Effector memory CD4-positive, alpha-beta T cell (primary cell): ENCODE data around the gene VWC2L.

Experiments
- DNase-seq, 3 donors: peaks; one replicate each; pipeline ENCODE4 v3.0.0-alpha.2; 2020
- H3K27ac ChIP-seq: 2 replicates; pipeline ENCODE4 v1.7.0; 2013; ENCODE audit warnings: mild to moderate bottlenecking, low read length, moderate library complexity; ENCODE audit not compliant: insufficient read depth, poor library complexity, severe bottlenecking
- H3K27me3 ChIP-seq: replicated peaks from 2 replicates; pipeline ENCODE4 v1.7.0; 2013; ENCODE audit warnings: mild to moderate bottlenecking, low read length; ENCODE audit not compliant: insufficient read depth, control insufficient read depth, poor library complexity, severe bottlenecking
- H3K36me3 ChIP-seq: 2 replicates; pipeline ENCODE4 v1.7.0; 2013; ENCODE audit warnings: mild to moderate bottlenecking, low read length, moderate library complexity; ENCODE audit not compliant: control insufficient read depth, insufficient read depth
- H3K4me1 ChIP-seq: 2 replicates; pipeline ENCODE4 v1.7.0; 2013; ENCODE audit warnings: low read length, mild to moderate bottlenecking; ENCODE audit not compliant: control insufficient read depth, insufficient read depth, poor library complexity, severe bottlenecking
- H3K4me3 ChIP-seq: 2 replicates; pipeline ENCODE4 v1.7.0; 2013; ENCODE audit warnings: low read length, low read depth, mild to moderate bottlenecking; ENCODE audit not compliant: insufficient read depth, poor library complexity, severe bottlenecking
- H3K9me3 ChIP-seq: 2 replicates; pipeline ENCODE4 v1.7.0; 2013; ENCODE audit warnings: mild to moderate bottlenecking, low read length, moderate library complexity; ENCODE audit not compliant: control insufficient read depth

The VWC2L gene

DNA sequence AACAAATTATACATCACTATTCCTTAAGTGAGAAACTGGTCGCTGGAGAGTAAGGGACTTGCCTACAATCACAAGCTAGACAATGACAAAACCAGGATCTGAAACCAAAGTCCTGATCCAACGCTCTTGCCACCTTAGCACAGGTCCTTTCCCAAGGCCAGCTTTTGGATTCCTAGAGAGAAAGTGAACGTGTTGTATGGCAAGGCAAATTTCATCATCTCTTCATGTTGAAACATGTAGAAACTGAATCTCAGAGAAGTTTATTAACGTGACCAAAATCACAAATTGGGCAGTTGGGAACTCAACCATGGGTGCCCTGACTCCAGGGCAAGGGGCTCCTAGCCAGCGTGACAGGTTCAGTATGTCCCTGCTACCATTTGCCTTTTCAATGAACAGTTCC lies 118.2 kb downstream of the VWC2L start:
- H3K36me3 ChIP-seq: no peaks in the 10 kb centered on the region
- DNase-seq: no peak

DNA sequence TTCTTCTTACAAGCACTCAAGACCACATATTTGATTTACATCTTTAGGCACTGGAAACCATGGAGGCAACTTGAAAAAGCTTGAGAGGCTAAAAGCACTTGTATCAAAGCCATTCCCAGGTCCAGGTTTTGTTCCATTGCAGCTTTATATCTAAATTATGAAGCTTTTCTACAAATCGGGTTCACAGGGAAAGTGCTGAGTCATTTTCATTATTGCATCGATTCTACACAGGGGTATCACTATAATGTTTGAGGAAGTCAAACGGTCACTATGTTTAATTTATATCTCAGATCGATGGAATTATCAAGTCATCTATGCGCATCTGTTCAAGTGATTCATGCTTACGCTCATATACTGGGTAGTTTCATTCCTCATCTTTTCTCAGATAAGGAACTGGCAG lies 118.7 kb downstream of the VWC2L start:
- no peak for DNase-seq
- Histone ChIP-seq H3K27ac (no peak overlapping the region), H3K36me3 (no peaks in the 10 kb centered on the region), H3K9me3 (no peaks in the 10 kb centered on the region), H3K4me3 (no peak overlapping the region), H3K27me3 (no peaks in the 10 kb centered on the region), H3K4me1 (no peaks in the 10 kb centered on the region)

More for the DNA sequence above, 118.2 kb downstream of the VWC2L start:
- H3K4me1 ChIP-seq: no peaks in the 10 kb centered on the region
- no peak overlapping the region for H3K4me3 ChIP-seq
- H3K27ac ChIP-seq: no peak overlapping the region
- no peaks in the 10 kb centered on the region for H3K9me3 ChIP-seq
- no peaks in the 10 kb centered on the region for H3K27me3 ChIP-seq

DNA sequence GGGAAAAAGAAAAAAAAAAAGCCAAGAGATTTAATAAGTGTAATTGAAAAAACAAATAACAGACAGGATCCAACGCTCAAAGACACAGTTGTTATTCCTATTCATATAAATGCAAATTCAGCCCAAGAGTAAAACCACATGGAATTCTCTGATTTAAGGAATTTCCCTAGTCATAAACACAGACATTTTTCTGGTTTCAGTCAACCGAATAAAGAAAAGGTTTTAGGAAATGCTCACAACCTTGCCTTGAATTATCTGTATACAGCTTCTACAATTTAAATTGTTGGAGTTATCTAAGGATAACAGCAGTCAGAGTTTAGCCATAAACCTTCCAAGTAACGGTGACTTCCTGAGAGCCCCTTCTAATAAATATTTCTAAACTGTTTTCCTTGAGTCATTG lies 122.7 kb downstream of the VWC2L start:
- no peak overlapping the region for H3K27ac ChIP-seq
- no peak for DNase-seq
- no peaks in the 10 kb centered on the region for H3K4me1 ChIP-seq
- no peak overlapping the region for H3K4me3 ChIP-seq
- H3K27me3 ChIP-seq: no peaks in the 10 kb centered on the region
- no peaks in the 10 kb centered on the region for H3K9me3 ChIP-seq
- H3K36me3 ChIP-seq: no peaks in the 10 kb centered on the region

DNA sequence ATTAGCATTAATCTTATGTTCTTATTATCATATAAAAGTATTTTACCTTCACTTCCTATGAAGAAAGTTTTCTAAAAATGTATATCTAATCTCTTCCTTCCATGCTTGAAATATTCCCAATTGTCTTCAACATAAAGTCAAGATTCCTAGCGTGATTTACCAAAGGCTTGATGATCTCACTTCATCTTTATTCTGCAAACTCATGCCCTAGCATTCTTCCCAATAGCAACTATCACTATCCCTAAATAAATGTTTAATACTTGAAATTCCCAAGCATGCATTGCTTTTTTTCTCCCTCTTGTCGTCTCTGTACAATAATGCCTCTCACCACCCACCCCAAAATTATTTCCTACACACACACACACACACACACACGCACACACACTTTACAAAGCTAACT lies 125.8 kb downstream of the VWC2L start:
- no peaks in the 10 kb centered on the region for H3K9me3 ChIP-seq
- DNase-seq: no peak
- H3K4me1 ChIP-seq: no peaks in the 10 kb centered on the region

DNA sequence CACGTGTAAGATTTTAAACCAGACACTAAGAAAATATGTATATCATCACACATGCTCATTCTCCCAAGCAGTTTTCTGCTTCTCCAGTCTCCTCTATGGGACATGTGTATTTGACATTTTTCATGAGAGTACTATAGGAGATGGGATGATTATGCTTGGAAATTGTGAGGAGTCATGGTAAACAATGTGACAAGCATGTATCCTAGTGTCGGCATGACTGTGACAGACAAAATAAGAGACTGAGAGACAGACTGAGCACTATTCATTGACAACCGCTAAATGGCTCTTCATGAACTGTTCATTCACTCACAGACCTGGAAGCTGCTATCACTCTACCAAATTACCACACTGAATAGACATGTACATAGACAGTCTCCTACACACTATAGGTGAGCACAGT lies 127.1 kb downstream of the VWC2L start:
- DNase-seq: no peak
- H3K4me3 ChIP-seq: no peak overlapping the region
- no peaks in the 10 kb centered on the region for H3K9me3 ChIP-seq
- H3K27ac ChIP-seq: no peak overlapping the region
- no peaks in the 10 kb centered on the region for H3K36me3 ChIP-seq
- no peaks in the 10 kb centered on the region for H3K27me3 ChIP-seq
- no peaks in the 10 kb centered on the region for H3K4me1 ChIP-seq

More for the DNA sequence above, 125.8 kb downstream of the VWC2L start:
- Histone ChIP-seq H3K27me3 (no peaks in the 10 kb centered on the region), H3K36me3 (no peaks in the 10 kb centered on the region), H3K27ac (no peak overlapping the region), H3K4me3 (no peak overlapping the region)

DNA sequence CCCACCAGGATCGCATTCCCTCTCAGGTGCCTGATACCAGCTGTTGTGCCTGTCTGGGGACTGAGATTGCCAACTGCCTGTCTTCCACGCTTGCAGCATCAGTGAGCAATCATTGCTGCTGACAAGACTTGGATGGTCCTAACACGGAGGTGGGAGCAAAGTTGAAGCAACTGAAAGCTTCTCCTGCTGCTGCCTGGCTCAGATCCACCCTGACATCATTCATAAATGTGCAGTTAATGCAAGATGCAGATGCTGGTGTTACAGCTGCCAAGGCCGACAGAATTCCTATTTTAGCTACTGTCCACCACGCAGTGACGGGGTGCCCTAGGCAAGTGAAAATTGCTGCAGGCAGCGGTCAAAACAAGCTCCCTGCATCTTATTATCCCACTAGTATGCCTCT lies 131.4 kb downstream of the VWC2L start:
- no peaks in the 10 kb centered on the region for H3K9me3 ChIP-seq
- H3K27me3 ChIP-seq: no peaks in the 10 kb centered on the region
- H3K4me1 ChIP-seq: no peaks in the 10 kb centered on the region
- no peak for DNase-seq
- H3K4me3 ChIP-seq: no peak overlapping the region
- H3K27ac ChIP-seq: no peak overlapping the region
- H3K36me3 ChIP-seq: no peaks in the 10 kb centered on the region

DNA sequence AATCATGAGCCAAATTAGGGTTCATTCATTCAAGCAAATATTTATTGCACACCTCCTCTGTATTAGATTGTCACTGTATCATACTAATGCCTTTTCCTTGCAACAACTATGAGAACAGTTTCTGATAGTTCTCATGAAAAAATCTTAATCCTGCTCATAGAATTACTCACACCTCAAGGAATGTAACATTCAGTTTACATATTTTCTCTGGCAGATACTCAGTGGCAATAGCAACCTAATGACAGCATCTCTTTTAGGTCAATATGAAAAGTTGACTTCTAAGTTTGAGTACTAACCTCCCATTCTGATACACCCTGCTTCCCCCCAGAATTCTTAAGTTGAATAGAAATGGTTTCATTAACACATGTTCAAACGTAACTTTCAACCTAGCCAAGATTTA lies 132.0 kb downstream of the VWC2L start:
- no peak overlapping the region for H3K4me3 ChIP-seq
- H3K36me3 ChIP-seq: no peaks in the 10 kb centered on the region
- H3K27me3 ChIP-seq: no peaks in the 10 kb centered on the region
- DNase-seq: no peak
- H3K4me1 ChIP-seq: no peaks in the 10 kb centered on the region
- no peak overlapping the region for H3K27ac ChIP-seq
- no peaks in the 10 kb centered on the region for H3K9me3 ChIP-seq

DNA sequence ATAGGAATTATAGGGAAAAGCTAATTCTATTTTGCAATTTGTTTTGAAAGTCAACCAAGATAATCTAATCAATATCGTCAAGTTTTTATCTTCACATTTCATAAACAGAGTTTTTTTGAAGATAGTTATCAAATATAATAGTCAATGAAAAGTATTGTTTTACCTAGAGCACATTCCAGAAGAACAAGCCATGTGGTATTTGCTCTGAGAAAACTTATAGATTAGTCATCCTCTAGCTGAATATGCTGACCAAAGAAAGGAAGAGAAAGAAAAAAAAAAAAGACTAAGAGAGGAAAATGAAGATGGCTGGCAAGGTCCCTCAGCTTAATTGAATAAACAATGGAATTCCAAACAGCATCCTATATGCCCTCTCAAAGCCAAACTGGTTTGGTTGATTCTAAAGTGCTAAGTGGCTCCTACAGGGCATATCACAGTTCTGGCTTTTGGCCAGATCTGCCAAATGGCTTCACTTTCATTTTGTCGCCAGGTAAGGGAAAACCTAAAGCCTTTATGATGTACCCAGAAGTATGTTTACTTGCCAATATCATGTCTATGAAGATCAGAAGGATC lies 132.6 kb downstream of the VWC2L start:
- no peak overlapping the region for H3K27ac ChIP-seq
- no peak overlapping the region for H3K4me3 ChIP-seq
- no peaks in the 10 kb centered on the region for H3K36me3 ChIP-seq
- H3K9me3 ChIP-seq: no peaks in the 10 kb centered on the region
- DNase-seq: no peak
- H3K4me1 ChIP-seq: no peaks in the 10 kb centered on the region
- H3K27me3 ChIP-seq: no peaks in the 10 kb centered on the region

DNA sequence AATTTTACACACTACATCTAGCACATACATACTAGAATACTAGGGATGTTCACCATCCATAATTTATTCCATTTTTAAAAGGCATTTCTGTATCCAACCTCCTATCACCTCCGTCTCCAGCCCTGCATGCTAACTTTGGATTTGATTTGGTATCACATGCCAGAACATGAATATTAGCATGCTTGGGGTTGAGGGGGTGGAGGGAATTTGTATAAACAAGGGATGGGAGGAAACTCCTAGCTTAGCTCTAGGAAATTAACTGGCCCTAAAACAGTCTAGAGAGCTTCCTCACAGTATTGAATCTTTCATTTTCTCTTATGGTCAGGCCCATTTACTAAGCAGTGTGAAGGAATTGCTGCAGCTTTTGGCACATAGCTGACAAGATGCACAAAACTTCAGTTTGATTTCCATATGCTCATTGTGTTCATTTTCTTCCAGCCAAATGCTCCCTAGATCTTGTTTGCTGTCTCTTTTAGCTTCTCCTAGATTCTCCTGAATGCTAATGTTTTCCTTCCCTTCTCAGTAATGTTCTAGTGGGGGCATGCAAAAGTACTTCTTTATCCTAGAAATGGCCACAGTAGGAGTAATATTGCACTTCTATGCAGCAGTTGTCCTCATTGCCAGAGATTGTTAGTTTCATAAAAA lies 135.2 kb downstream of the VWC2L start:
- no peak for DNase-seq
- H3K4me3 ChIP-seq: no peak overlapping the region
- H3K36me3 ChIP-seq: no peaks in the 10 kb centered on the region
- no peaks in the 10 kb centered on the region for H3K9me3 ChIP-seq
- H3K27ac ChIP-seq: no peak overlapping the region
- H3K27me3 ChIP-seq: no peaks in the 10 kb centered on the region
- no peaks in the 10 kb centered on the region for H3K4me1 ChIP-seq

DNA sequence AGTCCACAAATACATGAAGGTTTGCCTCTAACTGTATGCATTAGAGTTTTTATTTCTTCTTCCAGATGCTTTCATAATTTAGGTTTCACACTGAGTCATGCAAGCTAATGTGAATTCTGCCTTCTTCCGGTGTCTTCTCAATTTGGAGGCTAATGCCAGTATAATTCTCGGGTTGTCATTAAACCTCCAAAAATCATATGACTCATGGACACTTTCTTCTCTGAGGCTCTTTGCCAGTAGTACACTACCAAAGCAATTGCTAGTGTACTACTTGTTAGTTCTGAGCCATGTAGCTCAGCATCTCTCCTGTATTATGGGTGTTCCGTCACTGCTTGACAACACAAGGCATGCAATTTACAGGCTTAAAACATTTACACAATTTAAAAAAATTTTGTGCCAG lies 137.1 kb downstream of the VWC2L start:
- Histone ChIP-seq H3K9me3 (no peaks in the 10 kb centered on the region), H3K27me3 (no peaks in the 10 kb centered on the region), H3K4me3 (no peak overlapping the region), H3K36me3 (no peaks in the 10 kb centered on the region), H3K4me1 (no peaks in the 10 kb centered on the region), H3K27ac (no peak overlapping the region)
- DNase-seq: no peak
